SIG-M5 treated with dmso at 0.1 percent for 504 hours (cell line): ENCODE measurements around the gene C1QL2.

ENCODE experiments used
- DNase-seq: peaks from one replicate; lab custom pipeline; 2025; ENCODE audit not compliant: unreplicated experiment; lab: John Stamatoyannopoulos, UW

Gene C1QL2

GRCh38 chr2:119158563-119159347 lies at the start of gene C1QL2:
Gene C1QL2 (minus strand): TSS chr2:119158751. CDS start chr2:119158269, 482 bp downstream.
- DNase-seq, result no peak

DNA sequence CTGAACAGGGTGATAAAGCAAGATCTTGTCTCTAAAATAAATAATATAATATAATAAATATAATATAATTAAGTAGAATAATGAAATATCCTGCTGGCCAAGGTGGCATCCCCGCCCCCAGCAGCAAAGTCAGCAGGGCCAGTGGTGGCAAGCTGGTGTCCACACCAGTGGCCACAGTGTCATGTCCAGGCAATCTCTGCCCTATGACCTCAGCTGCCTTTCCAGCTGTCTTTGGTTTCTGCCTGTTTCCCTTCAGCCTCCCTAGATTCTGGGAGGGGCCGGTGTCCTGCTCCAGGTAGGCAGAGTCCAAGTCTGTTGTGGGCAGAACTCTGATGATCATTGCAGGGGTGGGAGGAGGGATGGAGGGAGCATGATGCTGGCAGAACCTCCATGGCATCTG lies 48.9 kb upstream of the C1QL2 start:
- DNase-seq, result no peak

GRCh38 chr2:119206201-119206600 lies 47.6 kb upstream of the C1QL2 start:
- DNase-seq, result no peak

DNA sequence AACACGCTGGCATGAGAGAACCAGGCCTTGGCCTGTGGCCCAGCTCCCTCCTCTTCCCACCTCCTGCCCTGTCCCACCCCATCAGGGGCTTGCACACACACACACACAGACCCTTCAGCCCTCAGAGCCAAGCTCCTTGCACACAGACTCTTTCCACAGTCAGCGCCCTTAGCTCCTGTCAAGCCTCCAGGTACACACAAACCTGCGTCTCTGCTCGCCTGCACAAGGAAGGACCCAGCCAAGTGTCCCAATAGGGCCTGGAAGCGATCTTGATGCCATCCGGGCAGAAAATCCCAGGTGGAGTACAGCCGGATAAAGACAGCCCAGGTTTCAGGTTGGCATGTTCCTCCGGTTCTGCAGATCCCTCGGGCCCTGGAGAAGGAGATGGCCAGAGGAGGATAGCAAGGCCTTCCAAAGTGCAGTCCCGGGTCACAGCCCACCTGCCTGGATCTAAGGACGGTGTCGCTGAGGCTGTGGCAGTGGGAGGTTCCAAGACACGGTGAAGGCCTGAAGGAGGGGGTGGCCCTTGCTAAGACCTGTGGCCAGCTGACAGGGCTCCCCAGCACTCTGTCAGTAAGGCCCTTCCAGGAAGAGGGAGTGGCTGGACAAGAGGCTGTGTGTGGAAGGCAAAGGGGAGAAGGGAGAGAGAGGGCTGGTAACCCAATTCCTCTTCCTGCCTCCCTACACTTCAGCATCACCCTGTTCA lies 46.6 kb upstream of the C1QL2 start:
- DNase-seq, result no peak

GRCh38 chr2:119204525-119204924 lies 46.0 kb upstream of the C1QL2 start:
- no peak for DNase-seq

DNA sequence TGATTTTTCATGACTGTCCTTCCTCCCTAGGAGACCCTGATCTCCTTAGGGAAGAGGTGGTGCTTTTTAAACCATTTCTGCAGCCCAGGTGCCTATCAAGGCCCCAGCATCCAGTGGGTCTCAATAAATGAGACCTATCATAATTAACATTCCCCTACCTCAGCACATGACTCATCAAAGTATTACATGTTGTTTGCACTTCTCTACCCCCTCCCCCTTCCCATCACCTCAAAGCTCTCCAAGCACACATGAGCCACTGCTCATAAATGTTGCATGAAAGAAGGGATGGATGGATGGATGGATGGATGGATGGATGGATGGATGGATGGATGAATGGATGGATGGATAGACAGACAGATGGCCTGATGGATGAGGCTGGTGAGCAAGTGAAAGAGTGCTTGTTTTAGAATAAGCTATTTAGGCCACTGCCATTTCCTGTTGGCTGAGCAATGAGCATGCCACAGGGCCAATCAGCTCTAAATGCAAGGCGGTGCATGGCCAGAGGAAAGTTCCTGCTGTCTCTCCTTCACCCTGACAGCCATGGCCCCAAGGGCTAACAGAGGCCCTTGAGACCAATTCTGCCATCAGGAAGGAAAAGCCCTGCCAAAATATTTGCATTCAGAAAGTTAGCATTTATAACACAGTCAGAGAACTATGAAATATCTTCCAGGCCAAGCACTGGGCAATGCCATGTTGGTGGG lies 44.2 kb upstream of the C1QL2 start:
- DNase-seq, result no peak

GRCh38 chr2:119201815-119202214 lies 43.3 kb upstream of the C1QL2 start:
- DNase-seq, result no peak

- no peak for DNase-seq
These were observed 39.8 kb upstream of the C1QL2 start for GRCh38 chr2:119198240-119198840.

DNA sequence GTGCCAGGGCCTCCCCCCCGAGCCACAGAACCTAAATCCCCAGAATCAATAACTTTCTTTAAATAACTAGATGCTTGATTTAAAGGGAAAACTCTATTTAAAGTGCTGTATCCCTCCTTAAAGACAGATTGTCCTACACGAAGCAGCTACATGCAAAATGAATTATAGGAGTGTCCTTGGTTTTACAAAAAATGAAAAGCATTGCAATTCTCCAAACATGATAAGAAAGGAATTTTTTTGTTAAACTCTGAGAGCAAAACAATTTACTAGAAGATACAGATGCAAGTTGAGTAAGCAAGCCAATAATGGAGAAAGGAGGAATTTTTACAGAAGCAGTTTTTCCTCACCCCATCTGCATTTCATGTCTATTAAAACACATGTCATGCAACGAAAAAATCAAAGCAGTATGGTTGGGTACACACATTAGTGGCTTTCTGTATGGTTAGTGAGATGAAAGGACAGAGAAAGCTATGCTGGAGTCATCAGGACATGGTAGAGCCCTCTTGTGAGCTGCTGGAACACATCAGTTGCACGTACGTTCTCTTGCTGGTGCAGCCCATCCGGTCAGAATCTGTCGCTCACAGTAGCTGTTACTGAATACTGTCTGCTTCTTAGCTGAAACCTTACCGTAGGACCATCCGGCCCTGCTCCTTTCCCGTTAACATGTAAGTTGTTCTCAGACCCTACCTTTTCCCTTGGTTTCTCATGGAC lies 39.1 kb upstream of the C1QL2 start:
- DNase-seq, result no peak

- no peak for DNase-seq
These were observed 38.5 kb upstream of the C1QL2 start for GRCh38 chr2:119197126-119197405.

GRCh38 chr2:119196301-119197125 lies 38.0 kb upstream of the C1QL2 start:
- DNase-seq, result no peak

GRCh38 chr2:119195887-119196286 lies 37.3 kb upstream of the C1QL2 start:
- no peak for DNase-seq

DNA sequence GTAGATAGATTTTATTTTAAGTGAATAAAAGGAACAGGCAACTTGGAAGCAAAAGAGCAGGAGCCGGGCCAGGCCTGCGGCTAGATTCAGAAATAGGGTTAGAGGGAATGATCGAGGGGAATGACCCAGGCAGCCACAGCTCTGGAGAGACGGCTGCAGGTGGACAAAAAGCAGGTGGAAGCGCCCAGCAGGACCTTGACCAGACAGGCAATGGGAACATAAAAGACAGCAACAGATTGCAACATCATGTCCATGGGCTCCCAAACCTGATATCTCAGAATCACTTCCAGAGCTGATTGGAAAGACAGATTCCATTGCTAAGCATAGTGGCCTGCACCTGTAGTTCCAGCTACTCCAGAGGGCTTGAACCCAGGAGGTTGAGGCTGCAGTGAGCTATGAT lies 36.5 kb upstream of the C1QL2 start:
- DNase-seq, result no peak

- no peak for DNase-seq
These were observed 34.3 kb upstream of the C1QL2 start for GRCh38 chr2:119192893-119193292.

DNA sequence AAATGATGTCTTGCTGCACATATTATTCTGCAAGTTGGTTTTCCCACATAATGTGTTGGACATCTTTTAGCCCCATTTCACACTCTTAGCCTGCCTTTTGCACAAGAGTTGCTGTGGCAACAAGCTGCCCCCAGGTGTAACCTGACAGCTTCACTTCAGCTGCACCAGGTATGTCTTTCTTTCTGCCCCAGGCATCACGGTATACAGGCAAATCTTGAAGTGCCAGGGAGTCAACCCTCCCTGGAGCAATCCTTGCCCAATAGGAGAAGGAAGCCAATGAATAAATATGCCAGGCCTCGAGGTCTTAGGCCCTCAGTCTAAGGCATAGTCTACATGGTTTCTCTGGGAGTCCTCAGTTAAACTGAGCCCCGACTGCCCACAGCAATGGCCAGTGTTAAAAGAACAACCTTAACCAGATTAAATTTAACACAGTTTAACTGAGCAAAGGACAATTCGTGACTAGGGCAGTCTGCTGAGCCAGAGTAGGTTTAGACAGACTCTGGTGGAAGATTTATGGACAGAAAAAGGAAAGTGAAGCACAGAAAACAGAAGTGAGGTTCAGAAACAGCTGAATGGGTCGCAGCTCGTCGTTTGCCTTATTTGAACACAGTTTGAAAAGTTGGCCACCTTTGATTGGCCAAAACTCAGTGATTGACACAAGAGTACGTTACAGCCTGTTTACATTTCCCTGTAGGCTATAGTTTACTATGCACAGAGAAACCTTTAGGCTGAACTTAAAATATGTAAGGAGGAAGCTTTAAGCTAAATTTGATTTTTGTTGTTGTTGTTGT lies 32.0 kb upstream of the C1QL2 start:
- no peak for DNase-seq

- no peak for DNase-seq
These were observed 26.0 kb upstream of the C1QL2 start for GRCh38 chr2:119184512-119184911.

DNA sequence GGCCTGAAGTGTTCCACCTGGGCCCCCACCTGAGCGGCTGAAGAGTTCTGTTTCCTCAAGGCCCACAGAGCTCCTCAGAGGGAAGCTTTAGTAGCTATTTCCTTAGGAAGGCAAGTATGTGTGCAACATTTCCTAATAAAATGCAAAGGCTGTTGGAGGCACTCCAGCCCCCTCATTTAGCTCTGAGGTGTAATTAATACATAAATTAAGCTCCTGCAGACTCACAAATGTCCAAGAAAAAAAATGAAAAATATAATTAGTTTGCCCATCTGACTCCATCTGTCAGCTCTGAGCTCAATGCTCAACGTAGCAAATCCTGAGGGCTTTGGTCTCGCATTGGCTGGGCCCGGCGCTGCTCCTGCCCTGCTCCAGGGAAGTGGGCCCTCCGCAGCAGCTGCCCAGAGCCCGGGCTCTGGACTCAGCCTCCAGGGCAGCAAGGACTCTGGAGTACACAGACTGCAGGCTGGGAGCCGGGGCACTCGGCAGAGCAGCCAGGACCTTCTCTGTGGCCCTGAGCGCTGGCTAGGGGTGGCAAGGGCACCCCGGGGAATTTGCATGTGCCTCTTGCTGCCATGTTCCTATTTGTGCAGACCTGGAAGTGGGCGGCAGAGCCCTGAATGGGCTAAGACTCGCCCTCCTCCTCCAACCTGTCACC lies 23.4 kb upstream of the C1QL2 start:
- DNase-seq, result no peak

DNA sequence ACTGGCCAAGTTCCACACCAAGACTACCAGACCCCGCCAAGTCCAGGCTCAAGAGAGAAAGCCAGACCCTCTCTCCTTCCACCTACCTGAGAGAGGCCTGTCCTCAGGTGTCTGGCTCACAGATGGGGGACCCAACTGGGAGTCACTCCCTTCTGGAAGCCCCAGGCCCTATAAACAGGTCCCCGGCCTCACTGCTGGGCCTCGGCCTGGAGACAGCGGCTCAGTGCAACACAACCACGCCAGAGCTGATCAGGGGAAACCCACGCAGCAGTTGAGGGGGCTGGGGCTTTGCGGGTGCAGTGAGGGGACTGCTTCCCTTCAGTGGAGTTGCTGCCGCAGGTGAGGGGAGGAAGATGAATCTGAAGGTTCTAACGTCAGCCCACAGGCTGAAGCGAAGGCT lies 22.8 kb upstream of the C1QL2 start:
- DNase-seq, result no peak

DNA sequence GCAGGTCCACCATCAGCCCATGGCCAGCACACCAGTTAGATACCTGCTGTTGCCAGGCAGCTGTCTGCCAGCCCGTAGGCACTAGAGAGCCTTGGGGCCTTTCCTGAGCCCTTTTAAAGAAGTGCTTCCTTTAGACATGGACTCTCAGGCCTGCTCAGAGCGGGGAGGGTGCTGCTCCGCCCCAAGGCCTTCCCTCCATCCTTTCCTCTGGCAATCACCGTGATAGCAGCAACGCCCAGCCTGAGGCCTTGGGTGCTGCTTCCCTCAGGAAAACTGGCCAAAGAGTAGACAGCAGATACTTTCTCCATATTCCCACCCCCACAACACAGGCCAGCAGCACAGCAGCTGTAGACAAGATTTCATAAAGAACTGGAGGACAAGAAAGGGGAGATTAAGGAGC lies 22.3 kb upstream of the C1QL2 start:
- DNase-seq, result no peak
